Pons (tissue), 1 donor: ENCODE results near the gene SLC66A3.
A peak's percentile ranks its signal among the peaks of the same experiment; 100 is the strongest.

Experiments used
- DNase-seq: peaks from one replicate; pipeline ENCODE4 v3.0.0-alpha.2; 2016; ENCODE audit warnings: low spot score

Gene SLC66A3

GRCh38 chr2:11134349-11134748 lies 20.9 kb upstream of the SLC66A3 start:
- no peak for DNase-seq

- no peak for DNase-seq
These were observed 14.8 kb upstream of the SLC66A3 start for GRCh38 chr2:11140492-11140891.

GRCh38 chr2:11141319-11141718 lies 13.9 kb upstream of the SLC66A3 start:
- DNase-seq: no peak

GRCh38 chr2:11142330-11142729 lies 12.9 kb upstream of the SLC66A3 start:
- DNase-seq: no peak

GRCh38 chr2:11142987-11143386 lies 12.3 kb upstream of the SLC66A3 start:
- DNase-seq: no peak

- DNase-seq: no peak
These were observed 11.1 kb upstream of the SLC66A3 start for GRCh38 chr2:11144077-11144737.

GRCh38 chr2:11144738-11145079 lies 10.6 kb upstream of the SLC66A3 start:
- DNase-seq: no peak

GRCh38 chr2:11145350-11145749 lies 9.9 kb upstream of the SLC66A3 start:
- no peak for DNase-seq

GRCh38 chr2:11146076-11146475 lies 9.2 kb upstream of the SLC66A3 start:
- DNase-seq: no peak

- DNase-seq: no peak
These were observed 8.0 kb upstream of the SLC66A3 start for GRCh38 chr2:11147263-11147662.

- DNase-seq: no peak
These were observed 2.7 kb upstream of the SLC66A3 start for GRCh38 chr2:11152591-11152990.

GRCh38 chr2:11154016-11154922 lies 998 bp upstream of the SLC66A3 start:
- no peak for DNase-seq

GRCh38 chr2:11154923-11155380 lies 315 bp upstream of the SLC66A3 start:
- peak; percentile 88 for DNase-seq

- DNase-seq: no peak
These were observed 1.3 kb downstream of the SLC66A3 start for GRCh38 chr2:11156396-11157075.

- no peak for DNase-seq
These were observed 2.0 kb downstream of the SLC66A3 start for GRCh38 chr2:11157296-11157695.

GRCh38 chr2:11157731-11158130 lies 2.5 kb downstream of the SLC66A3 start:
- DNase-seq: no peak

- DNase-seq: no peak
These were observed 3.8 kb downstream of the SLC66A3 start for GRCh38 chr2:11158916-11159573.

GRCh38 chr2:11159574-11160170 lies 4.4 kb downstream of the SLC66A3 start:
- no peak for DNase-seq

- no peak for DNase-seq
These were observed 5.0 kb downstream of the SLC66A3 start for GRCh38 chr2:11160256-11160655.

- DNase-seq: no peak
These were observed 5.6 kb downstream of the SLC66A3 start for GRCh38 chr2:11160731-11161455.

GRCh38 chr2:11161747-11162146 lies 6.5 kb downstream of the SLC66A3 start:
- no peak for DNase-seq
